ENCODE measurements around the gene CHRM5.

Gene CHRM5

DNA sequence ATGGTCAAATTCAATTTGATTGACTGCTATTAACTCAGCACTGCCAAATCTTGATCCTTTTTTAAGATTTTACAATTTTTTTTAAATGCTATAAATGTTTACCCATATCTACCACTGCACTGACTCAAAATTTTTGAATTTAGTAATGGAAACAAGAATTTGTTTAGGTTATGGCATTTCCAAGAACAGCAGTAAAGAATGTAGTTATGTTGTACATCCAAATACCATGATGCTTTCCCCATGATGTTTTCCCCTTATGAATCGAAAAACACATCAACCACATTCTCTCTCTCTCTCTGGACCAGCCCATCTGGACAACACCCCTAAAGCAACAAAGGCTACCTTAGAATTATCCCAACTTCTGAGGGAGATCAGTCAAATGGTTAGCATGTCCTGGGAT, 14.2 kb downstream of the CHRM5 start:
- no peak overlapping the region for H3K4me2 ChIP-seq (ENCODE audit: low read depth, low read length, poor library complexity, severe bottlenecking)

DNA sequence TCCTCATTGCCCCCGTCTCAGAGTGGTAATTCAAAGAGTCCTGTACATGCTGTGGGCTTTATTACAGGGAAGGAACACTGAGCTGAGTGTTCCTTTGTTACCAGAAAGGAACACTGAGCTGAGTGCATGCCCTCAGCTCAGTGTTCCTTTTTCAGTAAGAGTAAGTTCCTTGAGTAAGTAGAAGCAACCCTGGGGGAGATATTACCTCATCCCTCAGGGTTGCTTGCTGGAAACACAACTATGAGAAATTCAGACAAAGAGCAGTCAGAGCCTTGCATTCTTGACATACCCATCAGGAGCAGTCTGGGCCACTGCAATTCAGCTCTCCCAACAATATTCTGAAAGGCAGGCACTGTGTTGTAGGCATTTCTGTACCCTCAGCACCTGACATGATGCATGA, 17.0 kb downstream of the CHRM5 start:
- no peak overlapping the region for H3K4me3 ChIP-seq (ENCODE audit: low read length, poor library complexity, severe bottlenecking)
- H3K27me3 ChIP-seq (ENCODE audit: insufficient read depth, low read length, poor library complexity, severe bottlenecking): no peaks in the 10 kb centered on the region
- H4K20me1 ChIP-seq (ENCODE audit: insufficient read depth, low read length, poor library complexity, severe bottlenecking): no peaks in the 10 kb centered on the region
- H3K4me2 ChIP-seq (ENCODE audit: low read depth, low read length, poor library complexity, severe bottlenecking): no peak overlapping the region
- TF ChIP-seq EZH2phosphoT487 (IDR thresholded peaks at IDR 0.05; ENCODE audit: borderline replicate concordance): no peak
- TF ChIP-seq, protein P1, sequence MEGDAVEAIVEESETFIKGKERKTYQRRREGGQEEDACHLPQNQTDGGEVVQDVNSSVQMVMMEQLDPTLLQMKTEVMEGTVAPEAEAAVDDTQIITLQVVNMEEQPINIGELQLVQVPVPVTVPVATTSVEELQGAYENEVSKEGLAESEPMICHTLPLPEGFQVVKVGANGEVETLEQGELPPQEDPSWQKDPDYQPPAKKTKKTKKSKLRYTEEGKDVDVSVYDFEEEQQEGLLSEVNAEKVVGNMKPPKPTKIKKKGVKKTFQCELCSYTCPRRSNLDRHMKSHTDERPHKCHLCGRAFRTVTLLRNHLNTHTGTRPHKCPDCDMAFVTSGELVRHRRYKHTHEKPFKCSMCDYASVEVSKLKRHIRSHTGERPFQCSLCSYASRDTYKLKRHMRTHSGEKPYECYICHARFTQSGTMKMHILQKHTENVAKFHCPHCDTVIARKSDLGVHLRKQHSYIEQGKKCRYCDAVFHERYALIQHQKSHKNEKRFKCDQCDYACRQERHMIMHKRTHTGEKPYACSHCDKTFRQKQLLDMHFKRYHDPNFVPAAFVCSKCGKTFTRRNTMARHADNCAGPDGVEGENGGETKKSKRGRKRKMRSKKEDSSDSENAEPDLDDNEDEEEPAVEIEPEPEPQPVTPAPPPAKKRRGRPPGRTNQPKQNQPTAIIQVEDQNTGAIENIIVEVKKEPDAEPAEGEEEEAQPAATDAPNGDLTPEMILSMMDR (conservative IDR thresholded peaks at IDR 0.05; ENCODE audit: low read length): no peak
- no peaks in the 10 kb centered on the region for H3K9me2 ChIP-seq (replicated peaks; ENCODE audit: low read depth, low read length)
- H3F3A ChIP-seq (ENCODE audit: low read depth): no peaks in the 10 kb centered on the region
- no peak overlapping the region for H3K9ac ChIP-seq (ENCODE audit: low read depth, low read length, poor library complexity, severe bottlenecking)
- H3K9me3 ChIP-seq (ENCODE audit: insufficient read depth, low read depth, low read length): no peaks in the 10 kb centered on the region
- H3K36me3 ChIP-seq (ENCODE audit: insufficient read depth, low read length): no peaks in the 10 kb centered on the region
- no peaks in the 10 kb centered on the region for H3K4me1 ChIP-seq (ENCODE audit: insufficient read depth, low read length, poor library complexity, severe bottlenecking)
- H3K79me2 ChIP-seq (ENCODE audit: insufficient read depth, low read length): no peaks in the 10 kb centered on the region
- H2AFZ ChIP-seq (ENCODE audit: low read length): no peak overlapping the region

More for the DNA sequence above, 14.2 kb downstream of the CHRM5 start:
- Histone ChIP-seq H3K4me3 (ENCODE audit: low read length, poor library complexity, severe bottlenecking) (no peak overlapping the region), H3F3A (ENCODE audit: low read depth) (no peaks in the 10 kb centered on the region), H3K9me2 (replicated peaks; ENCODE audit: low read depth, low read length) (no peaks in the 10 kb centered on the region), H4K20me1 (ENCODE audit: insufficient read depth, low read length, poor library complexity, severe bottlenecking) (no peaks in the 10 kb centered on the region), H3K79me2 (ENCODE audit: insufficient read depth, low read length) (no peaks in the 10 kb centered on the region), H3K9ac (ENCODE audit: low read depth, low read length, poor library complexity, severe bottlenecking) (no peak overlapping the region), H3K4me1 (ENCODE audit: insufficient read depth, low read length, poor library complexity, severe bottlenecking) (no peaks in the 10 kb centered on the region), H3K27me3 (ENCODE audit: insufficient read depth, low read length, poor library complexity, severe bottlenecking) (no peaks in the 10 kb centered on the region), H3K9me3 (ENCODE audit: insufficient read depth, low read depth, low read length) (no peaks in the 10 kb centered on the region), H2AFZ (ENCODE audit: low read length) (no peak overlapping the region), H3K36me3 (ENCODE audit: insufficient read depth, low read length) (no peaks in the 10 kb centered on the region)
- TF ChIP-seq, protein P1 (conservative IDR thresholded peaks at IDR 0.05; ENCODE audit: low read length): no peak
- no peak for TF ChIP-seq EZH2phosphoT487 (IDR thresholded peaks at IDR 0.05; ENCODE audit: borderline replicate concordance)

DNA sequence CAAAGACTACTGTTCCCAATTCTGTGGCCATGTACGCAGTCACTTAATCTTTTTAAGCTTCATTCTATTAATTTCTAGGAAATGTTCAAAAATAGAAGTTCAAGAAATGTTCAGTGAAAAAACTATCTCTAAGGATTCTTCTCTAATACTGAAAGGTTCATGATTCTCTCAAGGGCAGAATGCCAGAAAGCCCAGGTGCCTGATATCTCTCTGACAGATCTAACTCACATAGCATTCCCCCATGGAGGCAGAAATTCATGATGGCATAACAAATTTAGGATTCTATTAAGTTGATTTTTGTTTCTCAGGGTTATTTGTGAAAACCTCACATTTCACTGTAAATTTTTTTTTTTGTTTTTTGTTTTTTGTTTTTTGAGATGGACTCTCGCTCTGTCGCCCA, 17.5 kb downstream of the CHRM5 start:
- Histone ChIP-seq H3K9ac (ENCODE audit: low read depth, low read length, poor library complexity, severe bottlenecking) (no peak overlapping the region), H4K20me1 (ENCODE audit: insufficient read depth, low read length, poor library complexity, severe bottlenecking) (no peaks in the 10 kb centered on the region), H3K4me1 (ENCODE audit: insufficient read depth, low read length, poor library complexity, severe bottlenecking) (no peaks in the 10 kb centered on the region), H3K9me2 (replicated peaks; ENCODE audit: low read depth, low read length) (no peaks in the 10 kb centered on the region), H2AFZ (ENCODE audit: low read length) (no peak overlapping the region), H3F3A (ENCODE audit: low read depth) (no peaks in the 10 kb centered on the region), H3K27me3 (ENCODE audit: insufficient read depth, low read length, poor library complexity, severe bottlenecking) (no peaks in the 10 kb centered on the region), H3K9me3 (ENCODE audit: insufficient read depth, low read depth, low read length) (no peaks in the 10 kb centered on the region), H3K4me2 (ENCODE audit: low read depth, low read length, poor library complexity, severe bottlenecking) (no peak overlapping the region), H3K79me2 (ENCODE audit: insufficient read depth, low read length) (no peaks in the 10 kb centered on the region), H3K36me3 (ENCODE audit: insufficient read depth, low read length) (no peaks in the 10 kb centered on the region), H3K4me3 (ENCODE audit: low read length, poor library complexity, severe bottlenecking) (no peak overlapping the region)
- TF ChIP-seq, protein P1 (conservative IDR thresholded peaks at IDR 0.05; ENCODE audit: low read length): no peak
- no peak for TF ChIP-seq EZH2phosphoT487 (IDR thresholded peaks at IDR 0.05; ENCODE audit: borderline replicate concordance)
